ENCODE measurements around the gene NOP9.

NOP9 gene

GRCh38 chr14:24356208-24356607, 56.6 kb downstream of the NOP9 start:
- DNase-seq: no peak

Data from stimulated activated CD4-positive, alpha-beta T cell treated with anti-CD3 and anti-CD28 coated beads, Interleukin-2, amount 100 ng/mL, for 48 hours (primary cell).